Stimulated activated CD4-positive, alpha-beta T cell treated with anti-CD3 and anti-CD28 coated beads, Interleukin-4, amount 100 ng/mL, for 24 hours (primary cell): ENCODE measurements around the gene PSMA6.
"Not testable (repeated sequence)": the region's sequence is repeated elsewhere in the genome, so short reads cannot be mapped to it uniquely, and the experiment has no call there.

Experiments used
- DNase-seq: peaks from one replicate; pipeline ENCODE4 v3.0.0-alpha.2; 2020

Gene PSMA6

DNA sequence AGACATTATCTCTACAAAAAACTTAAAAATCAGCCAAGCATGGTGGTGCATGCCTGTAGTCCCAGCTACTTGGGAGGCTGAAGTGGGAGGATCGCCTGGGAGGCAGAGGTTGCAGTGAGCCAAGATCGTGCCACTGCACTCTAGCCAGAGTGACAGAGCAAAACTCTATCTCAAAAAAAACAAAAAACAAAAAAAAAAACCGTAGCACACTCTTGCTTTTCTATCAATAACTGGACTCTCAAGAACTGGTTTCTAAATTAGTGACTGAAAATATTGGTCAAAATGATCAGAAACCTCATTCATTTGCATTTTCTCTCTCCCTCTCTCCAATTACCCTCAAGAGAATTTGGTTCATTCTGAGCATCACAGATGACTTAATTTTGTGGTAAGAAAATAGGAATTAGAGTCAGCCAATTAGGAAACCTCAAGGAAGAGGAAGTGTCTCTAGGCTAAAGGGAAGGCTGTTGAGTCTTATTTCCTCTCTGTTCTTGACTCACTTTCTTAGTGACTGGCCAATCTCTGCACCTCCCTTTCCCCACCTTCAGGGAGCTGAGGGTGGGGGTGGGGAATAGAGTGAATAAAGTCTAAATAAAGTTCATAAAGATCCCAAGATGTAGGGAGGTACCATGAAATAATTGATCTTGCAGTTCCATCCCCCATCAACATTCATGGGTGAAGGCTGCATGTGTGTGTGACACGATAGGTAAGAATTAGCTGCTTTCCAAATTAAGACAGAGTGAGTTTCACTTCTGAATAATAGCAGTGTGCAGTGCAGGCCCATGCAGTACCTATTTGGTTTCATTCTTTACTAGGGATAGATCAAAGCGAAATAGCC is 6.8 kb upstream of the PSMA6 start:
- DNase-seq = peak; percentile 40

DNA sequence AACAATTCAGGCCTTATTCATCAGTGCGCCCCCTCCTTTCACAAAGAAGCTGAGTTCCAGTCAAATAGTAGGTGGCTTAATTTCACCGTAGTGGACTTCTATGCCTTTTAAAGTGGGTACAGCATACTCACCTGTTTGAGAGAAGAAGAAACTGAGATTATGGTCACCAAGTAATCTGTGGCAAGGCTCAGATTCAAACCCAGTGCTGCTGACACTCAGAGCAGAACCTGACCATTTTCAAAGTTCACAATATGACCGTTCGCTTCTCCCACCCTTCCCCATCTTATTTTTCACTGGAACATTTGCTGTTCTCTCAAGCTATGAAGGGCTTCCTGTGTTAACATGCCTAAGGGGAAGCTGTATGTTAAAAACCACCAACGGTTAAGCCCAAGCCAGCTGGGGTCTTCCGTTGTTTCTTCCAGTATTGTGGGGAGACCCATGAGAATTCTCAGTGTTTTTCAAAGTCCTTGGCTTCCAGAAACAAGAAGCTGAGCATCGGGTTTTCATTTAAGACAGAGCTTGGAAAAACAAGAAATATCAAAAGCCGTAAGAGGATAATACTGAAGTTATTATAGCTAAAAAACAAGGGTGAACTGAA is 6.1 kb upstream of the PSMA6 start:
- no peak for DNase-seq

DNA sequence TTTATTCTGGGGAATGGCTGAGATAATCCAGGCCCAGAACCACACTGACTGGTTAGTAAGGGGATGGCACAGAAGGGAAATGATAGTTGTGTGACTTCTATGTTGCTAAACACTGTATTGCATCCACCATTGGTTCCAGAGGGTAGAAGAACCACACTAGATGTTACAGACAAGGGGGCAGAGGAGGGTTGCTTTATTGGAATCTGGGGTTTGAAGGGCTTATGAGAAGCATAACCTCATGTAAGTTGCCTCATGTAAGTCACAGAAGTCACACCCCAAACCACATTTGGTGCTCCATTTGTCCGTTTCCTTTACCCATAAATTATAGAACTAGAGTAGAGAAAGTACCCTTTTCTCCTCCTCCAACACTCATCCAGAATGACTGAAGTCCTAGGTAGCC is 5.5 kb upstream of the PSMA6 start:
- DNase-seq = no peak

DNA sequence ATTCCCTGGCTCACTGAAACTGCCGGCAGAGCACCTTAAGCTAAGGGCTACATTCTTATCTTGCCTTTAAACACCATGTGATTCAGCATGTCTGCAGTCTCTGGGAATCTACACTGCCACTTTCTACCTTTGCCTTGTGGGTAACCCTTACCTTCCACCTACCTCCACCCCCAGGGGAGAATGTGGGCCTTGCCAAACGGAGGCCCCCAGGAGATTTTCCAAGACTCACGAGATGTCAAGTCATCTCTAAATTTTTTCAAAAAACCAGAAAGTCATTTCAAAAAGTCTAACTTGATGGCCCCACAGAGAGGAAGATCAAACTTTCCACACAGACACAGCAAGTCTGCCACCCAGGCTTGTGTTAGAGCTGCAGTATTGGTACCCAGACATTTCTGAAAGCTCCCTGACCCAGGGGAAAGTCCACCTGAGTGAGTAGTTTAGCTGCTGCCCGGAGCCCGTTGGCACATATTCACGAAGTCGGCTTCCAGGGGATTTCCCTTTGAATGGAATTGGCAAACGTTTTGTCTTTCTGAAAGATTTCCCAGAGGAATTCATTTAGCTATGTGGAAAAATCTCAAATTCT is 4.7 kb upstream of the PSMA6 start:
- DNase-seq = peak; percentile 76

DNA sequence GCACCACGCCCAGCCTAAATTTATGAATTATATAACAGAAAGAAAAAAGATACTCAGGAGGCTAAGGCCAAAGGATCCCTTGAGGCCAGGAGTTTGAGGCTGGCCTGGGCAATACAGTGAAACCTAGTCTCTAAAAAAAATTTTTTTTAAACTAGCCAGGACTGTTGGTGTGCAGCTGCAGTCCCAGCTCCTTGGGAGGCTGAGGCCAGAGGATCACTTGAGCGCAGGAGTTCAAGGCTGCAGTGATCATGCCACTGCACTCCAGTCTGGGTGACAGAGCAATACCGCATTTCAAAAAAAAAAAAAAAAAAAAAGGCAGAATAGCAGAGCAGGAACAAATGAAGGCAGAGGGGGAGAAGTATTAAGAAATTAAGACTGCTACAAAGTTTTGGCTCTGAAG is 2.6 kb upstream of the PSMA6 start:
- no peak for DNase-seq

DNA sequence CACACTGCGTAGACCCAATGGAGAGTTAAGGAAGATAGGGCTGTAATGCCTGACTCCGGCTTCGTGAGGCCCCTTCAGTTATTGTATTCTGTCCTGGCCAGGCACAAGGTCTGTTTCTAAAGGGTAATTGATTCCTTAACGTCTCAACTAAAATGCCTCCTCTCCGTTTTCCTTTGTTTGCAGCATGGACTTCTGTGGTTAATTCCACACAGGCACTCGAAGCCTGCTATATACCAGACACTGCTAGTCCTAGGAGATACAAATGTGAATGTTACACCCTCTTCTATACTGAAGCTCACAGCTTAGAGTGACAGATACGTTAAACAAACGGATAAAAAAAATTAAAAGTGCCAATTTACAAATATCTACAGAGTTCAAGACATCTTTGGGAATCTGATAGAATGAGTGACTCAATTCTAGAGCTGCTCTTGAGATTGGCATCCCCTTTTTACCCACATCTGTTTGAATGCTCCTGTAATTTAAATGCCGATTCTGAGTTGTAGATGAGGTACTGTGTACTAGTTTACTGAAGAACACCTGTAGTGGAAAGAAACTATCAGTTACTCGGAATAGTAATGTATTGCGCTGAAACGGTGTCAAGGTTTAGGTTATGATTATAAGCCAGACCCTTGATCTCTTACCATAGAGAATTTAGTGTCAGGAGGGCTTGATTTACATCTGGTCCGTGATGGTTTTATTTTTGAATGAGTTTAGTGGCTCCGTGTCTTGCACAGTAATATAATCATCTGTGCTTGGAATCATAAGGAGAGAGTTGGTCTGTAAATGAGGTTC is 784 bp downstream of the PSMA6 start:
- no peak for DNase-seq

DNA sequence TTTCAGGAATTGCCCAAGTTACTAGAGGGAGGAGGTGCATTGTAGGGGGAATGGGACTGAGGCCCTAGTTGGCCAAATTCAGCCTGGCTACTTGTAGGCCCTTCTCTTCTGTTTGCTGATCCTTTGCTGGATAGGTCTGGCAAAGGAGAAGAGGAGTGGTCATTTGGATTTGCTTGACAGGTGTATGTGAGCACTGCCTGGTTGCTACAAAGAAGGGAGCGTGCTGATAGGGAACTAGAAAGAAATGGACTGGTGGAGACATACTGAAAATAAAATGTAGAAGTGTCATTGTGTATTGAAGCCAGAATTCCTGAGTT is 3.6 kb downstream of the PSMA6 start:
- DNase-seq = no peak

DNA sequence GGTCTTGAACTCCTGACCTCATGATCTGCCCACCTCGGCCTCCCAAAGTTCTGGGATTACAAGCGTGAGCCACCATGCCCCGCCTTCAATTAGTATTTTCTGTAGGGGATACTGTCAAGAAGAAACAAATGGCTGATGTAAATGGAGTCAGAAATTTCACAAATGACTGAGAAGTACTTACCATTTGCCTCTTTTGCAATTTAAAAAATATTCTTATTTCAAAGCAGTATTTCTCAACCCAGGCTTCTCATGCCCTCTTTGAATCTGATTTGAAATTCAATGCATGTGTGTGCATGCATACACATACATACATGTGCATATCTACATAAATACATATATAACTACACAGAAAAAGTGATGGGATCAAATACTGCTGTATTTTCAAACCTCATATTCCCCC is 4.4 kb downstream of the PSMA6 start:
- DNase-seq = no peak

DNA sequence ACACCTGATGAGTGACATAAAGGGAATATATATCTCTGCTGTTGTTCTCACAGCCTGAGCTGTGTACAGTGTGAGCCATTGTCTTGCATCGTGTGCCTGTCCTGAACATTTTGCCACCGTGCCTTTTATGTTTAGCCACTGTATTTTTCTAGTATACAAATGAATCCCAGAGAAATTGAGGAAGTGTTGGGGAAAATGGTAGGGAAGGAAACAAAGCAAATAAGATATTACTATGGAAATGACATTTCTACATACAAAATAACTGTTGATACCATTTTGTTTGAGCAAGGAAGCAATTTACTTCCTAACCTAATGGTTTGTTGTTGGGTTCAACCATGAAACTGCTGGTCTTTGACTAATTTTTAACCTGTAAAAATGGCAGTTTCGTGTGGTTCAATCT is 5.5 kb downstream of the PSMA6 start:
- no peak for DNase-seq

DNA sequence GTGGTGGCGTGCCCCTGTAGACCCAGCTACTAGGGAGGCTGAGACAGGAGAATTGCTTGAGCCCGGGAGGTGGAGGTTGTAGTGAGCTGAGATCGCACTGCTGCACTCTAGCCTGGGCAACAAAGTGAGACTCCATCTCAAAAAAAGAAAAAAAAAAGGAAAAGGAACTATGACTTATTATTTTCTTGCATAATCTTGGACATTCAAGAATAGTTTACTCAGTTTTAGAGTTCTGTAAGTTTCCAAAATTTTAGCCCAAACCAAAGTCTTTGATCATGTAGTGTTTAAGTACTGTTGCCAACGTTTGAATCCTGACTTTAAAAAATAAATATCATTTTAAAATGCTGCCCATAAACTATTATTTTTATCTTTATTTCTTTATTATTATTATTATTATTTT is 6.2 kb downstream of the PSMA6 start:
- DNase-seq = no peak

DNA sequence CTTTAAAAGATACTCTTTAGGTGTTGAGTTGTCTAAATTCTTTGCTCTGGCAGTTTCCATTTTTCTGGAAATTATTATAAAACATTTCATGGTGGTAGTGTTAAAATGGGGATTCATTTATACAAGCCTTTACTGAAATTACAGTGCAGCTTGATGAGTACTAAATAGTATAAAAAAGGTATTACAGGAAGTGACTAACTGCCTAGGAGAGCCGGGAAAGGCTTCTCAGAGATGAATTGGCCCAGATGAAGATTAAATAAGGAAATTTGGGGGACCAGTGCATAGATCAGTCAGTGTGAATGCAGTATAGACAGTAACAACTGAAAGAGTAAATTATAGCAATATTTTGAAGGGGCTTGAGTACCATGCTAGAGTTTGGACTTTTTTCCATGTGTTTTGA is 7.5 kb downstream of the PSMA6 start:
- DNase-seq = no peak

DNA sequence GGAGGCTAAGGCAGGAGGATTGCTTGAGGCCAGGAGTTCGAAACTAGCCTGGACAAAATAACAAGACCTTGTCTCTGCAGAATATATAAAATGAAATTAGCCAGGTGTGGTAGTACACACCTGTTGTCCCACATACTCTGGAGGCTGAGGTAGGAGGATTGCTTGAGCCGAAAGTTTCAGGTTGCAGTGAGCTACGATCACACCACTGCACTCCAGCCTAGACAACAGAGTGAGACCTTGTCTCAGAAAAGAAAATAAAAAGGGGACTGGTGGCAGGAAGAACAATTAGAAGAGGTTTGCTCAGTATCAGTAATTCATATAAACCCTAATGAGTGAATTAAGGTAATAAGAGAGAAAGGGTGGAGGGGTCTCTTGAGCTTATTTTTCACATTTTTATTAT is 8.0 kb downstream of the PSMA6 start:
- DNase-seq = no peak

DNA sequence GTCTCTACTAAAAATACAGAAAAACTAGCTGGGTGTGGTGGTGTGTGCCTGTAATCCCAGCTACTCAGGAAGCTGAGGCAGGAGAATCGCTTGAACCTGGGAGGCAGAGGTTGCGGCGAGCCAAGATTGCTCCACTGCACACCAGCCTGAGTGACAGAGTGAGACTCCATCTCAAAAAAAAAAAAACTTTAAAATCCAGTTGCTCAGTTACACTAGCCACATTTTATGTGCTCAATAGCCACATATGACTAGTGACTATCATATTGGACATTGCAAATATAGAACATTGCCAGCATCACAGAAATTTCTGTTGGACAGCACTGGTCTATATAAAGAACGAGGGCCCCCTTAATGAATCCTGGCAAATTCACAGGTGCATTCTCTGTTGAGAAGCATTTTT is 9.2 kb downstream of the PSMA6 start:
- DNase-seq = not testable (repeated sequence)

DNA sequence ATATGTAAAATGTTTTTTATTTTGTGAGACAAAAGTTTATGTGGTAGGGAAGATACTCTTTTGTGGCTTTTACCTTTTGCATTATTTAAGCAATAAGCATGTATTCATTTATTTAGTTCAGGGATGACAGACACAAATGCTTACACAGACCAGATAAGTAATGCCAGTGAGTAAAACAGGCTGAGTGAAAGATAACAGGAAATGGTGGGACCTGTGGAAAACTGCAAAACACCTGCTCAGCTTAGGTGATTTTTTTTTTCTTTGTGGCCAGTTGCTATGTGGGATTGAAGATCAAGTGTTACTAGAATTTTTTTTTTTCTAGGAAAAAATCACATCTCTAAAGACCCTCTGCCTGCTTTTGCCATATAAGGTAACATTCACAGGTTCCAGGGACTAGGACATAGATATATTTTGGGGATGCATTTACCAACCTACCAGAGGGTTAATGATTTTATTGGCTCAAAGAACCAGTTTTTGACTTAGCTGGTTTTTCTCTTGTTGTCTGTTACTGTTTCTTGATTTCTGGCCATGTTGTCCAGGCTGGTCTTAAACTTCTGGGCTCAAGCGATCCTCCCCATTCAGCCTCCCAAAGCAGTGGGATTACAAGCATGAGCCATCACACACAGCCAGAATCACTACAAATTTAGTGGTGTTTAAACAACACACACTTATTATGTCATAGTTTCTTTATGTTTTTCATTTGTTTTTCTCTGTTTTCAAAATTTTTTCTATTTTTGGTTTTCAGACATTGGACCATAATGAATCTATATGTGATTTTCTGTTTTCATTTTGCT is 9.8 kb downstream of the PSMA6 start:
- DNase-seq = no peak

DNA sequence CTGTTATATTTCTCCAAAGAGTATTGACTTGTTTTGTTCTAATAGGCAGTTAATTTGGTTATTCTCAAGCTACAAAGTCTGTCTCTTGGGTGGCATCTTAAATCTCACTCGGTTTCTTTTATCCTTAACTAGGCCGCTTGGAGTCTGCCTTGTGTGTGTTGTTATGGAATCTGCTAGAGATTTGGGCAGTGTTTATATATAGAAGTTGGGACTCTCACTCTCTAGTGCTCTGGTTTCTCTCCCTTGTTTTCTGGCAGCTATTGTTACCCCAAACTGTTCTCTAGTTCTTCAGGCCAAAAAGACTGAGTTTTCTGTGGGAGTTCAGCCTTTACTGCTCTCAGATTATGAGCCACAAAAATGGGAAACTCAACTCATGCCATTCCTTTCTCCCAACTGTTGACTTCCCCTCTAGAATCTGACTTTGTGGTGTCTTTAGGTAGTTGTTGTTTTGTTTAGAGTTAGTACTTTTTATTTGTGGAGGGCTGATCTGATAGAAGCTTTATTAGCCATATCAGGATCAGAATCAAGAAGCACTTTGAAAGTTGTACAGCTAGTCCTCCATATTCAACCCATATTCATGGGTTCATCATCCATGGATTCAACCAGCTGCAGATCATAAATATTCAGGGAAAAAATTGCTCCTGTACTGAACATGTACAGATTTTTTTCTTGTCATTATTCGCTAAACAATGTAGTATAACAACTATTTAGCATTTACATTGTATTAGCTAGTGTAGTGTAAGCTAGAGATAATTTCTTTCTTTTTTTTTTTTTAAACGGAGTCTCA is 11.2 kb downstream of the PSMA6 start:
- no peak for DNase-seq

DNA sequence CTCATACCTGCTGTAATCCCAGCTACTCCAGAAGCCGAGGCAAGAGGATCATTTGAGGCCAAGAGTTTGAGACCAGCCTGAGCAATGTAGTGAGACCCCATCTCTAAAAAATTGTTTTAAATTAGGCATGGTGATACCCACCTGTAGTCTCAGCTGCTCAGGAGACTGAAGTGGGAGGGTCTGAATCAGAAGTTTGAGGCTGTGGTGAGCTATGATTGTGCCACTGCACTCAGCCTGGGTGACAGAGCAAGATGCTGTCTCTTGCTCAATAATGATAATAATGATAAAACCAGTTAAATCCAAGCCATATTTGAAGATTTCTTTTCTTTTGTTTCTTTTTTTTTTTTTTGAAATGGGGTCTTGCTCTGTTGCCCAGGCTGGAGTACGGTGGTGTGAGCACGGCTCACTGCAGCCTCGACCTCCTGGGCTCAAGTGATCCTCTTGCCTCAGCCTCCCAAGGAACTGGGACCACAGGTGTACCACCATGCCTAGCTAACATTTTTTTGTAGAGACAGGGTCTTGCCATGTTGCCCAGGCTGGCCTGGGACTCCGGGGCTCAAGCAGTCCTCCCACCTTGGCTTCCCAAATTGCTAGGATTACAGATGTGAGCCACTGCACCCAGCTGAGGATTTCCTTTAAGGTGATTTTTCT is 12.8 kb downstream of the PSMA6 start:
- no peak for DNase-seq

DNA sequence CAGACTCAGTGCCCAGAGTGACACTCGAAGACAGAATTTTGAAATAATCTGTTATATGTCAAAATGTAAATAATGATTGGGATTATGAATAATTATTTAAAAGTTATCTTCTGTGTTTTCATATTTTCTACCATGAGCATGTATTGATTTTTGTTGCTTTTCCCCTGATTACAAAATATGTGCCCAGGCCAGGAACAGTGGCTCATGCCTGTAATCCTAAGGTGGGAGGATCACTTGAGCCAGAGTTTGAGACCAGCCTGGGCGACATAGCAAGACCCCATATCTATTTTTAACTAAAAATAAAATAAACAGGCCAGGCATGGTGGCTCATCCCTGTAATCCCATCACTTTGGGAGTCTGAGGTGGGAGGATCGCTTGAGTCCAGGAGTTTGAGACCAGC is 13.5 kb downstream of the PSMA6 start:
- no peak for DNase-seq

DNA sequence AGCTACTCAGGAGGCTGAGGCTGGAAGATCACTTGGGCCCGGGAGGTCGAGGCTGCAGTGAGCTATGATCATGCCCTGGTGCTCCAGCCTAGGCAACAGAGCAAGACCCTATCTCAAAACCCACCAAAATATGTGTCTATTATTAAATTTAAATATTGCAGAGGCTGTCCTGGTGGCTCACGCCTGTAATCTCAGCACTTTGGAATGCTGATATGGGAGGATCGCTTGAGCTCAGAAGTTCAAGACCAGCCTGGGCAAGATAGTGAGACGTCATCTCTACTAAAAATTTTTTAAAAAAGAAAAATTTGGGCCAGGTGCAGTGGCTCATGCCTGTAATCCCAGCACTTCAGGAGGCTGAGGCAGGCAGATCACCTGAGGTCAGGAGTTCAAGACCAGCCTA is 13.9 kb downstream of the PSMA6 start:
- DNase-seq = no peak

DNA sequence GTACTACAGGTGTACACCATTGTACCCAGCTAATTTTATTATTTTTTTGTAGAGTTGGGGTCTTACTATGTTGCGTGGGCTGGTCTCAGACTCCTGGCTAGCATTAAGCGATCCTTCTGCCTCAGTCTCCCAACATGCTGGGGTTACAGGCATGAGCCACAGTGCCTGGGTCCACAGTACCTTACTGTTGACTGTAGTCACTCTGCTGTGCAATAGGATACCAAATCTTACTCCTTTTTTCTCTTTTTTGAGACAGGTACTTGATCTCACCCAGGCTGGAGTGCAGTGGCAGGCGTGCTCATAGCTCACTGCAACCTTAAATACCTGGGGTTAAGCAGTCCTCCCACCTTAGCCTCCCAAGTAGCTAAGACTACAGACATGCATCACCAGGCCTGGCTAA is 25.6 kb downstream of the PSMA6 start:
- DNase-seq = no peak

DNA sequence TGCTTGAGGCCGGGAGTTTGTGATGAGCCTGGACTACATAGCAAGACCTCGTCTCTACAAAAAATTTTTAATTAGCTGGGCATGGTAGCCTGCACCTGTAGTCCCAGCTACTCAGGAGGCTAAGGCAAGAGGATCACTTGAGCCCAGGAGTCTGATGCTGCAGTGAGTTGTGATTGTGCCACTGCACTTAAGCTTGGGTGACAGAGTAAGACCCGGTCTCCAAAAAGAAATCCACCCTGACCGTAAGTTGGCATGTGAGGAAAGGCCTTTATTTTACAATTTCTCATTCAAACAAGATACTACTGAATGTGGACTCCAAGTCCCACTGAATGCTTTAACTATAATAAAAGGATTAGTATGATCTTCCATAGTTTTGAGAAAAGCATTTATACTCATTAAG is 27.3 kb downstream of the PSMA6 start:
- DNase-seq = no peak

DNA sequence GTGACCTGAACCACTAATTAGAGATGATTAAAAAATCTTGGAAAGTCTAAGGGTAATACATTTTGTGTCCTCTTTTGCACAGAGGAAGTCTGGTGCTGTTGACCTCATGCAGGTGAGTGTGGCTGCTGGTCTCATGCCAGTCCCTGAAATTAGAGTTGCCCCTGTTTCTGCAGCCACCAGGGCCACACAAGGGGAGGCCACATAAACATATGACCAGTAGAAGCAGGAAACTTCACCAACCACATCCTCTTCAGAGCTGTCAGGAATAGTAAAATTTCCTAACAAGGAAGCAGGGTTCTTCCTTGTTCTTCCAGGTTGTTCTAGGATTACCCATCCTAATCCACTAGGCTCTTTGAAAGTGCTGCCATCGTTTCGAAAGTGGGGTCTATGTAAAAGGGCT is 28.3 kb downstream of the PSMA6 start:
- no peak for DNase-seq

DNA sequence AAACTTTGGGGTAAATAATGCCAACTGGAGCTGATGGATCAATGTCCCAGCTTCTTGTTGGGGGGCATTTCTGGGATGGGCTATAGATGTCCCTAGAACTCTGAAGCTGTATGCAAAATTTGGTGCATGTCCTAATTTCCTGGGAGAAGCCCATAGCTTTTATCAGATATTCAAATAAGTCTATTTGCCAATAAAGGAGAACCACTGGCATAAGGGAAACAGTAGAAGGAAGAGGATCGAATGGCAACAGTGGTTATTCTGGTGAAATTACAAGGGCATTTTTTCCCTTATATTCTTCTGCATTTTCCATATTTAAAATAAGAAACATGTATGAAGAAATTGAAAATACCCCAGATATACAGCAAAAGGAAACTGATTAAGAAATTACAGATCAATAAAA is 34.2 kb downstream of the PSMA6 start:
- no peak for DNase-seq
